Mesenteric fat pad (tissue), 1 donor: ENCODE data around the gene ANKRD18A. TPM values are rescaled to one million over a fixed set of nuclear protein-coding genes. Genes with fewer than 3 reads are reported as not detected.

Source experiments
- DNase-seq: peaks from one replicate; pipeline ENCODE4 v3.0.0-alpha.2; 2020; ENCODE audit warnings: low spot score
- long read RNA-seq: library from polyadenylated mRNA; unstranded; transcript quantifications from one replicate; pipeline ENCODE4 v2.0.0, GENCODE V29; 2020
- total RNA-seq: library from RNA; stranded (reverse); fragmentation: NEBNext Ultra II Directional; extraction: Animal tissue kit (Norgen Biotek cat#: 25700); gene quantifications from one replicate; pipeline ENCODE4 v1.2.1, GENCODE V29; 2021
- donor health status: DM: yes; HTN: yes; CAD: no.

ANKRD18A gene
- not detected for total RNA-seq
- long read RNA-seq: 0 reads

DNA sequence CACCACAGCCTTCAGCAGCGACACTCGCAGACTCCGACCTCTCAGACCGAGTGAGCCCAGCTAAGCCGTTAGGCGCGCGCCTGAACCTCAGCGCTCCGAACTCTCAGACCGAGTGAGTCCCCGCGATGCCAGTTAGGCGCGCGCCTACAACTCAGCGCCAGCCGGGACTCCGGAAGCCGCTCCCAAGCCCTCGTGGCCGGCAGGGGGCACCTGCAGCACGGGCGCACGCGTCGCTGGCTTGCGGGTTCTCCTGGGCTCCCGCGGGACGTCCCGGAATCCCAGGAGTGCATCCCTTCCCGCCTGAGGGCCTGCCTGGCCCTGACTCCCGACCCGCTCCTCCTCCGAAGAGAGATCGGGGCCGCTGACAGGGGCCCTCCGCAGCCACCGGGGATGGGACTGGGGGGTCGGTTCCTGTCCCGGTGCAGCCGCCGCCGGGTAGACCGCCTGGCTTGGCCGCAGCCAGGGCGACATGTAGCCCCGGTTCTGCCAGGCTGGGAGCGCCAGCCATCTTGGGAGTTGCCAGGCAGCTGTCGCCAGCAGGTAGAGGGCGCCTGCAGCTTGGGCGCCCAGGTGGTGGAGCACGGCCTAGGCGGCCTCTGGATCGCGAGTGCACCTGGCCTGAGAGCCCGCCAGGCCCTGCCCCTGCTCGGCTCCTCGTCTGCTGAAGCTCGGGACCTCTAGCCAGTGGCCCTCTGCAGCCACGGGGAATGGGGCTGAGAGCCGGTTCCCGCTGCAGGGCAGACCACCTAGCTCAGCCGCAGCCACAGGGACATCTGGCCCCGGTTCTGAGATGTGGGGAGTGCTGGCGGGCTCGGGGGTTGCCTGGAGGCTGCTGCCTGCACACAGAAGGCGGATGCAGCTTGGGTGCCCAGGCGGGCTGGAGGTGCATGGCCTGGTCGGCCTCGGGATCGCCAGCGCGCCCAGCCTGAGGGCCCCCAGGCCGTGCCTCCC lies at the start of gene ANKRD18A:
Gene ANKRD18A, minus strand, starts transcription at position 114 of the 951 bp plus-strand sequence. CDS start 311 bp downstream, outside the sequence.
- no peak for DNase-seq

DNA sequence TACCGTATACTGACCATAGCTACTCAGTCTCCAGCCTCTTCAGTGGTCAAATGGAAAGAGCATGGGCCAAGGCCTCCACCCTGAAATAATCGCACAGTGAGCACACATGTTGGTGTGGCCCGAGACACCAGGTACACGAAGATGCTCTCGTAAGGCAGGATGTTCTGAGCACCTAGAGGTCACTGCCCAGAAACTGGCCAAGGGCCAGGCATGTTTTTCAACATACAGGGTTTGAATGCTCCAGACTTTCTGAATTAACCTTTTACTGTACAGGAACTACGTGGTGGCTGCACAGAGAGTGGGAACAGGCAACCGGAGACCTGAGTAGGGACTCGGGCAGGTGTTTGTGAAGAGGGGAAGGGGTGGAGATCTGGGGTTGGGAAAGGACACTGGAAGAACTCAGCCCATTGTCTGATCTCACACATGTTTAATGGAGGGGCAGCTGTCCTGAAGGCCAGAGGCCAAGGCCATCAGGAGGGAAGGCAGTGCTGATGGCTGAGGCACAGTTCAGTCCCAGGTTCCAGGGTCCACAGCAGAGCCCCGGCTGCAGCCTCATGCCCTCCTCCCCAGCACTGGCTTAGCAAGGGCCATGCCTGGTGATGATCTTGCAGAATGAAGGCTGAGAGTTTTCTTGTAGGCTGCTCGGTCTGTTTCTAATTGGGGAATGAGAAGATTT lies 48.5 kb upstream of the ANKRD18A start:
- DNase-seq: no peak

DNA sequence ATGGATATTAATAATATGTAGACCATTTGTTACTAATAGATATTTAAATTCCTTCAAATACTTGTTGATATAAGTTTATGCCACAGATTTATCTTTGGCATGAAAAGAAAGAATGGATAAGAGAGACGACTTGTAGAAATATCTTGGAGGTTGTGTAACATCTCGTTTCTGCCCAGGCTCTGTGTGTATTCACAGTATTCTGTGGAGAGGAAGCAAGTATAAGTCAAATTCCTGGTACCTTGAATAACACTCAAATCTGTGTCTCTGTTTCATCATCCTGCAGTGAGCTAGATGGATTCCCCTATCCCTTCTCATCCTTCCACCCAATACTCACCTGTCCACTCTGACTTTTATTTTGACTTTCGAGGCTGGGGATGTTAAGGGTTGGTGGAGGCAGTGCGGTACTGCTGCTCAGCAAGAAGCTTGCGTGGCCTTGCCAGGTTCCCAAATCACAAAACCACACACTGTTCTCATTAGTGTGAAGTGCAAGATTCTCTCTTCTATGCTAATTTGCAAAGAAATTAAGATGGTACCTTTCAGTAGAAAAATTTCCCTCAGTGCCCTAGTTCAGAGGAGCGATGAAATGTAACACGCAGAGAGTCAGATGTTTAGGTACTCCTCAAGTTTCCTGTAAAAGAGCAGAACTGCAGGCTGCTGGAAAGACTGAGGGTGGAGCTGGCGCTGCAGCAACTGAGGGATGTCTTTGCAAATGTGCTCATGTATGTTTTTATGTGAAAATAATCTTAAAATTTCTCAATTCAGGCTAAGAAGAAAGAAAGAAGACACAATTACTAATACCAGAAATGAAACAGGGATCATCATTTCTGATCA lies 42.6 kb upstream of the ANKRD18A start:
- no peak for DNase-seq

DNA sequence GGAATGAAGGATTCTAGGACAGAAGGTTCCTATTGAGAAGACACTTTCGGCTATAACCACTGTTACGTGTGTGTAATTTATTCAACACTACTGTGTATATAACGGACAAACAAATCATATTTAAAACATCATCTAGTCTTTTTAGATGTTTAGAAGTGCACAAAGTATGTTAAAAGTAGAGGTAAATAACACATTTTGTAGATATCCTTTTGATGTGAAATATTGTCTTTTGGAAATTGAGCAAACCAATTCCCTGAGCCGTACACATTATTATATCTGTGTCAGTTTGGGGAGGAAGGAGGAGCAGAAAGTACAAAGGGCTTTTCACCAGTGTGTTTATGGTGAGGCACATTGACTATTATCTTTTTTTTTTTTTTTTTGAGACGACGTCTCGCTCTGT lies 39.1 kb upstream of the ANKRD18A start:
- no peak for DNase-seq

DNA sequence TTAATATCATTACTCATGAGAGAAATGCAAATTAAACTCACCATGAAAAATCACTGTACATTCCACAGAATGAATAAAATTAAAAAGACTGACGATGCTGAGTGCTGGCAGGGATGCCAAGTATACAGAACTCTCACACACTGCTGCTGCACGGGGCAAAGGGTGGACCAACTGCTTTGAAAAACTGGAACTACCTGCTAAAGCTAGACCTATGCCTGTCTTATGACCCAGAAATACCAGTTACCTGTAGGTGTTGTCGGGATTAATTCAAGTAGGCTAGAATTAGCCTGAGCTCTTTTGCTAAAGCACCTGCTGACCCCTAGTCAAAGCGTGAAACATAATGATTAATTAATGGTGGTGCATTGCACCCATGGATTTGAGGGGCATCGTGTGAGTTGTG lies 36.5 kb upstream of the ANKRD18A start:
- DNase-seq: no peak

DNA sequence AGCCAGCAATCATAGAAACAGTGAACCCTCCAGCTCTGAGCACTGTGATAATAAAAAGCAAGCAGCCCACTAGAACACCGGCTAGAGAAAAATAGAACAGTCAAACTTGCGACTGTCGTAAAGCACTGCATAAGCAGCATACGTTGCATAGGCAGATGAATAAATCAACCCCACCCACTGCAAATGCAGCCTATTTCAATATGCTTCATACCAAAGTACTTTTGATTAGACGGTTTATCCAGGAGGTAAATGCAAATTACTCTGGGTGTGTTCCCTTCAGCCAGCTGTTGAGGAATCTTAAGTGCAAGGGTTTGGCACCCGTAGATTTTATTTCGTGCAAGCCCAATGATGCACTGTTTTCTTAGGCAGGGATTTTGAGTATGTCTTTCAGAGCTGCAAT lies 32.1 kb upstream of the ANKRD18A start:
- DNase-seq: no peak

DNA sequence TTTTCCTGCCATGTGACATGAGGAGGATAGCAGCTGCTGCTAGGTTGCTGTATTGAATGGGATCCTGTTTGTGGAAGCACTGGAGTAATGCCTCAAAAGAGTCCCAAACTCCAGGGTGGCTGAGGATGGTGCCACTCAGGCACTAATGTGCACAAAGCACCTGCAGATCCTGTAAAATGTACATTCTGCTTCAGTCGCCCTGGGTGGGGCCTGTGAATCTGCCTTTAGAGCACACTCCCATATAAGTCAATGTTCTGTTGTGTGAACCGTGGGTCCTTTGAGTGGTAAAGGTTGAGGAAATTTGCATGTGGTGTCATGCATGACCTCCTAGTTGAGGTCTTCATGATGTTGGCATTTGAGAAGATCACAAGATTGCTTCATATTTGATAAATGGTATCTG lies 31.6 kb upstream of the ANKRD18A start:
- DNase-seq: no peak

DNA sequence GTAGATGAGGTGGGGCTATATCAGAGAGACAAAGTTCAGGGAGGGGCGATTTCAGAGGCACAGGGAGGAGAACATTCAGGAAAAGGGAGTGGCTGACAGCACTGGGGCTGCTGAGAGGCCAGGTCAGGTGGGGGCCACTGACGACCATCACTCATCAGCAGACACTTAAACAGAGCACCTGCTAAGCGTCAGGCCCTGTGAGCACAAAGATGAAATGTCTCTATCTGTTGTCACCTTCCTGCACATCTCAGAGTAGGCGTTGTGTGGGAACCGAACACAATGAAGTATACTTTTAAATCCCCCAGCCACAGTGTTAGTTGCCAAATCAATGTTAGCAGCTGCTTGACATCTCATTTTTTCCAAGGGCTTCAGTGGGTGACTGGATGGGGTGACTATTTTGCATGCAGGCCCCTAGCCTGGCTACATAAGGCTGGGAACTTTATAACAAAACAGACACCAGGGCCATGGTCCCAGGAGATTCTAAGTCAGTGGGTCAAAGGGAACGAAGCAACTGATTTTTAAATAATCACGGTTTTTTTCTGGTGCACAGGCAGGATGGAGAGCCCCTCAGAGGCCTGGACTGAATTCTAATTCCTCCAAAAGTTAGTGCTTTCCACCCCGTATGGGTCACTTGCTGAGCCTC lies 31.1 kb upstream of the ANKRD18A start:
- DNase-seq: no peak

DNA sequence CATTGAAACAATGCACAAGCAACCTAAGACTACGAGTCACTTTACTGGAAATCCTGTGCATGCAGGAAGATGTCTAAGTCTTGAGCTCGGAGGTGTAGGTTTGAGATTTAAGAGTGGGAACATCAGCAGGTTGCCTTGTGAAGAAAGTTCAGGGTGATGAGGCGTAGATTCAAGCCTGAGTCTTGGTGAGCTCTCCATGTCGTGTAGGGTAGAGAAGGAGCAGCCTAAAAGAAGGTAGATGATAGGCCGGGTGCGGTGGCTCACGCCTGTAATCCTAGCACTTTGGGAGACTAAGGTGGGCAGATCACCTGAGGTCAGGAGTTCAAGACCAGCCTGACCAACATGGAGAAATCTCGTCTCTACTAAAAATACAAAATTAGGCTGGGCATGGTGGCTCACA lies 30.2 kb upstream of the ANKRD18A start:
- no peak for DNase-seq

DNA sequence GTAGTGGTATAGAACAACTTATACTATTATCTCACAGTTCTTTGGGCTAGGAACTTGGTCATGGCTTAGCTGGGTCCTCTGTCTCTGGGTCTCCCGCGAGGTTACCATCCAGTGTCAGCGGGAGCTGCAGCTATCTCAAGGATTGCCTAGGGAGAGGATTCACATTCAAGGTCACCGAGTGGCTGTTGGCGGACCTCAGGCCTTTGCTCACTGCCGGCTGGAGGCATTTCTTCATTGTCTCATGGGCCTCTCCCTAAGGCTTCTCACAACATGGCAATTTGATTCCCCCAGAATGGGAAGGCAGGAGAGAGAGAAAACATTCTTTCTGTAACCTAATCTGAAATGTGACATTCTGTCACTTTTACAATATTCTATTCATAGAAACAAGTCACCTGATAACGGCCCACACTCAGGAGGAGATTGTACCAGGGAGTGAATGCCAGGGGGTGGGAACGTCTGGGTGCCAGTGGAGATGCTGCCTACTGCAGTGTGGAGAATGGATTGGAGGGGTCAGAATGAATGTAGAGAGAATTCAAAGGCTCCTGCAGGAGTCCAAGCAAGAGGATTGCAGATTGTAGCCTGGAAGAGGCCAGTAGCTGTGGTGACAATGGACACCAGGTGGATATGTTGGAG lies 29.5 kb upstream of the ANKRD18A start:
- DNase-seq: no peak

DNA sequence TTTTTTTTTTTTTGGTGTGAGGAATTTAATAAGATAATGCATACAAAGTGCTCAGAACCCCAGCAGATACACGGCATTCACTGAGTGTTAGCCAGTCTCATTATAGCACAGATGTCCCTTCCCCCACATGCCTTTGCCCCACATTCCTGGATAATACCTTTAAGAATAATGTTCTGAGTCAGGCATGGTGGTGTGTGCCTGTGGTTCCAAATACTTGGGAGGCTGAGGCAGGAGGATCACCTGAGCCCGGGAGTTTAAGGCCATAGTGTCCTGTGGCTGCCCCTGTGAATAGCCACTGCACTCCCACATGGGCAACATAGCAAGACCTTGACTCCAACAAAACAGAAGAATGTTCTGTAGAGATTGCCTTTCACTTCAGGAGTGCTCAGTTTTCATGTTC lies 24.2 kb upstream of the ANKRD18A start:
- DNase-seq: no peak

DNA sequence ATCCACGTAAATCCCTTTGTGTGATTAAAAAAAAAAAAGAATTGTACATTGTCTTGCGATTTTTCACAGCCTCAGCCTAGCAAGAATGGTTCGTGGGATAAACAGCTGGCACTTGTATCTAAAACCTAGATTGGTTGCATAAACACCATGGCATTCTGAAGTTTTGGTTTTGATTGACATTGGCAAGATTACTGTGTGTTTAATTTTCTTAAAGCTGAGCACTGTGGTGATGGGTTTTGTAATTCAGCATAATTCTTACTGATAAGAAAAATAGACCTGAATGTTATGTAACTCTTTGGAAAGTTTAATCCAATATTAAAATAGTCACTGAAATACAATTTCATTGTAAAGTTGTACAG lies 23.4 kb upstream of the ANKRD18A start:
- DNase-seq: no peak

DNA sequence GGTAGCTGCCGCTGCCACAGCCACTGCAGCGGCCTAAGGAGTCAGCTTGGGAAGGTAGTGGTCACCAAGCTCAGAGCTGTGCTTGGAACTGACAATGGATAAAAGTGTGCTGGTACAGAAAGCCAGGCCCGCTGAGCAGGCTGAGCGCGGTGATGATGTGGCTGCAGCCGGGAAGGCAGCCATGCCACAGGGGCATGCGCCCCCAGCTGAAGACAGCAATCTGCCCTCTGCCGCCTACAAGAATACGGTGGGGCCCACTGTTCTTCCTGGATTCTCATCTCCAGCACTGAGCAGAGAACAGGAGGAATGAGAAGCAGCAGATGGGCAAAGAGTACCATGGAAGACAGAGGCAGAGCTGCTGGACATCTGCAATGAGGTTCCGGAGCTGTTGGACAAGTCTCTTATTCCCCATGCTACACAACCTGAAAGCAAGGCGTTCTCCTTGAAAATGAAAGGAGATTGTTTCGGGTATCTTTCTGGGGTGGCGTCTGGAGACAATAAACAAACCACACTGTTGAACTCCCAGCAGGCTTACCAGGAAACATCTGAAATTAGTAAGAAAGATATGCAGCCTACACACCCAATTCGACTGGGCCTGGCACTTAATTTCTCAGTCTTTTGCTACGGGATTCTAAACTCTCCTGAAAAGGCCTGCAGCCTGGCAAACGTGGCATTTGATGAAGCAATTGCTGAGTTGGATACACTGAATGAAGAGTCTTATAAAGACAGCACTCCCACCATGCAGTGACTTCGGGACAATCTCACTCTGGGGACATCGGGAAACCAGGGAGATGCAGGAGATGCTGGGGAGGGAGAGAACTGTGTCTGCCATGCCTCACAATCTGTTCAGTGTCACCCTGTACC lies 22.8 kb upstream of the ANKRD18A start:
- no peak for DNase-seq

DNA sequence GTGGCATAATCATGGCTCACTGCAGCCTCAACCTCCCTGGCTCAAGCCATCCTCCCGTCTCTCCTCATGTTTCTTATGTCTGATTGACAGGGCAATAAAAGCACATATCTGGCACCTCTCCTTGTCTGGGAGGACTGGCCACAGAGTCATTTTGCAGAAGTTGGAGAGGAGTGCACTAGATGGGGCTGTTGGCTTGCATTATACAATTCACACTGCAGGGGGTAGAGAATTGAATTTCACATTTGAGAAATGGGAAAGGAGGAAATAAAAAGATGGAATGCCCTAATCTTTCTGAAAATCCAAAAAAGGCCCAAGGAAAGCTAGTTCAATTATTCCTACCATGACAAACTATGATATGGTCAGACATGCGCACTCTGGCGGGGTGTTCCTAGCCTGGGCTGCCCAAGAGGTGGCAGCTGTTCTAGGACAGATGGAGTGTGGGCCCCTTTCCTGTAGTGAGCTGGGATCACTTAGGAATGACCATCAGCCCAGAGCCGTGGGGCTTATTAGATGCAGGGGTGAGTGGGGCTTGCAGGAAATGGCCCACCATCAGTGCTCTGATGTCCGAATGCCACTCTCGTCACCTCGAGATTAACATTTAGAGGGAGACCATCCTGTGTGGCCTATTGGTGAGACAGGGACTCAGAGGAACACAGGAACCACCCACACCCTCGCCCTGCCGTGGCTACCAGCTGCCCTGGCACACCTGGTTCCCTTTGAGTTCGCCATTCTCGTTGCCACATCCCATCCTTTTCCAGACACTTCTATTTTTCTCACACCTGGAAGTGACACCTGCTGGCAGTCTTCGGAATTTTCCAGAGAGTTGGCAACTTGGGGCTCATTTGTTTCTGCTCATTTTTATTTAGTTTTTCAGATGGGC lies 21.8 kb upstream of the ANKRD18A start:
- no peak for DNase-seq

DNA sequence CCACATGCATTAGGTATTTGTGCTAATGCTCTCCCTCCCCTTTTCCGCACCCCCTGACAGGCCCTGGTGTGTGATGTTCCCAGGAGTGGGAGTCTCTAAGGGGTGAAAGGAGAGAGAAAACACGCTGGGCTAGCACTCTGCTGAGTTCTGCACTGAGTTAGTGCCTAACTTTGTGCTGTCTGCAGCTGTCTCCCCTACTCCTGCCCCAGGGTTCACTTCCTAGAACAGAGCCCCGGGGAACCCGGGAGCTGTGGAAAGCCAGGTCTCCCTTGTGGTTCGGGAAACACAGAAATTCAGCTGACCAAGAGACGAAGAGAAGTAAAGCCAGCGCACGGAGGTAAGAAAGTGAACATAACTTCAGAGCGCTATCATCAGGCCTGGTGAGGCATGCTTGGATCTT lies 20.7 kb upstream of the ANKRD18A start:
- no peak for DNase-seq

DNA sequence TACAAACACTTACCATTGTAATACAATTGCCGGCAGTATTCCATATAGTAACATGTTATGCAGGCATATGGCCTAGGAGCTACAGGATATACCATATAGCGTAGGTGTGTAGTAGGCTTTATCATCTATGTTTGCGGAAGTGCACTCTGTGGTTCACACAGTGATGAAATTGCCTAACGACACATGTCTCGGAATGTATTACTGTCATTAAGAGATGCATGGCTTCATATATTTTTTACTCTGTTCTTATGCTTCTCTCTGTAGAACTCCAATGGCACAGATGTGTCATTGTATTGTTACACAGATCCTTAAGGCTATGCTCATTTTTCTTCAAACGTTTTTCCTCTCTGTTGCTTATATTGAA lies 19.2 kb upstream of the ANKRD18A start:
- DNase-seq: no peak

DNA sequence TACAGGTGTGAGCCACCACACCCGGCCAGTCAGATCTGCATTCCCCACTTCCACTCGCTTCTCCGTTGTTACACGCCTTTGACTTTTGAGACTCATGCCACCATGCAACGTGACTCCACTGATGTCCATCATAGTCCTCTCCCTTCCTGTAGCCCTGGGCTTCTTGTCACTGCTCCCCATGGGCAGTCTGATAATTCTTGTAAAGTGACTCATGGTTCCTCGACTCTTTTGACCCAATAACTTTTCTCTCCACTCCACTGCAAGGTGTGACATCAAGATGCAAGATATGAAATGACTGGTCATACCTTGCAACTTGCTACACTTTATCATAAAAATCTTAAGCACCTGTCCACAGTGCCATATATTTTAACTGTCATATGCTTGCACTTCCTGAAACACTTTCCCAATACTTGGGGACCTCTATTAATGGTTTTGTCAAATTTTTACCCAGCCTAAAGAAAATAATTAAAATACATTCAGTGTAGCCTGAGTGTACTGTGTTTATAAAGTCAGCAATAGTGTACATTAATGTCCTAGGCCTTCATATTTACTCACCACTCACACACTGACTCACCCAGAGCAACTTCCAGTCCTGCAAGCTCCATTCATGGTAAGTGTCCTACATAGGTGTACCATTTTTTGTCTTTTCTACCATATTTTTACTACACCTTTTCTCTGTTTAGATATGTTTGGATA lies 18.6 kb upstream of the ANKRD18A start:
- DNase-seq: no peak

DNA sequence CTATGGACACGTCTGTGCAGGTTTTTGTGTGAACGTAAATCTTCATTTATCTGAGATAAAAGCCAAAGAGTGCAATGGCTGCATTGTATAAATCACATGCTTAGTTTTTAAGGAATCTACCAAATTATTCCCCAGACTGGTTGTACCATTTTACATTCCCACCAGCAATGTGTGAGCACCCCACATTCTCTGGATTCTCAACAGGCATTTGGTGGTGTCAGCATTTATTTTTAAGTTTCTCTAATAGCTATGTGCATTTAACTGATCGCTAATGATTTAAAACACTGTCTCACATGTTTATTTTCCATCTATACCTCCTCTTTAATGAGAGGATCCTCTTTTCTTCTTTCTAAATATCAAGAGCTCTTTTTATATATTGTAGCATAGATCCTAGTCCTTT lies 13.9 kb upstream of the ANKRD18A start:
- no peak for DNase-seq
